UCSD-AML1 (cell line): Measurements from ENCODE around the gene SHISAL1.

Experiments
- DNase-seq: peaks from one replicate; lab custom pipeline; 2025; ENCODE audit not compliant: unreplicated experiment; lab: John Stamatoyannopoulos, UW

The SHISAL1 gene

GRCh38 chr22:44278243-44279068 is 34.3 kb downstream of the SHISAL1 start:
- DNase-seq: no peak

- no peak for DNase-seq
These were observed 35.2 kb downstream of the SHISAL1 start for GRCh38 chr22:44277386-44278135.

- no peak for DNase-seq
These were observed 35.9 kb downstream of the SHISAL1 start for GRCh38 chr22:44276706-44277356.

GRCh38 chr22:44276041-44276440 is 36.7 kb downstream of the SHISAL1 start:
- no peak for DNase-seq

GRCh38 chr22:44275631-44275995 is 37.1 kb downstream of the SHISAL1 start:
- DNase-seq: no peak

GRCh38 chr22:44274918-44275630 is 37.7 kb downstream of the SHISAL1 start:
- no peak for DNase-seq

GRCh38 chr22:44273175-44273574 is 39.6 kb downstream of the SHISAL1 start:
- no peak for DNase-seq

GRCh38 chr22:44272401-44272771 is 40.4 kb downstream of the SHISAL1 start:
- DNase-seq: no peak

GRCh38 chr22:44271732-44272400 is 40.9 kb downstream of the SHISAL1 start:
- DNase-seq: no peak

GRCh38 chr22:44271010-44271500 is 41.7 kb downstream of the SHISAL1 start:
- no peak for DNase-seq

GRCh38 chr22:44270556-44270880 is 42.2 kb downstream of the SHISAL1 start:
- DNase-seq: no peak

- DNase-seq: no peak
These were observed 42.8 kb downstream of the SHISAL1 start for GRCh38 chr22:44269757-44270555.

GRCh38 chr22:44269117-44269498 is 43.6 kb downstream of the SHISAL1 start:
- DNase-seq: no peak

- no peak for DNase-seq
These were observed 44.2 kb downstream of the SHISAL1 start for GRCh38 chr22:44268431-44269116.

- no peak for DNase-seq
These were observed 44.9 kb downstream of the SHISAL1 start for GRCh38 chr22:44267856-44268255.

- no peak for DNase-seq
These were observed 45.7 kb downstream of the SHISAL1 start for GRCh38 chr22:44266796-44267760.

- DNase-seq: no peak
These were observed 49.2 kb downstream of the SHISAL1 start for GRCh38 chr22:44263547-44263946.
